ENCODE results near the gene GOLGA7B.
A peak's percentile ranks its signal among the peaks of the same experiment; 100 is the strongest.

GOLGA7B gene

GRCh38 chr10:97865488-97865887, 15.8 kb downstream of the GOLGA7B start:
- no peak overlapping the region for H3K4me3 ChIP-seq (ENCODE audit: control insufficient read depth, low read depth, low read length)
- no peak for DNase-seq (ENCODE audit: low read depth)
- TF ChIP-seq CTCF (conservative IDR thresholded peaks at IDR 0.05; ENCODE audit: control insufficient read depth, insufficient read depth, low read depth, low read length), result no peak

- no peak for DNase-seq (ENCODE audit: low read depth)
- H3K4me3 ChIP-seq (ENCODE audit: control insufficient read depth, low read depth, low read length), result no peak overlapping the region
- TF ChIP-seq CTCF (conservative IDR thresholded peaks at IDR 0.05; ENCODE audit: control insufficient read depth, insufficient read depth, low read depth, low read length), result no peak
Observed at GRCh38 chr10:97866524-97867219, 17.0 kb downstream of the GOLGA7B start.

- TF ChIP-seq CTCF (conservative IDR thresholded peaks at IDR 0.05; ENCODE audit: control insufficient read depth, insufficient read depth, low read depth, low read length), result no peak
- DNase-seq (ENCODE audit: low read depth), result no peak
Observed at GRCh38 chr10:97867220-97867800, 17.7 kb downstream of the GOLGA7B start.

GRCh38 chr10:97868134-97868685, 18.6 kb downstream of the GOLGA7B start:
- no peak for TF ChIP-seq CTCF (conservative IDR thresholded peaks at IDR 0.05; ENCODE audit: control insufficient read depth, insufficient read depth, low read depth, low read length)
- no peak for DNase-seq (ENCODE audit: low read depth)
- H3K4me3 ChIP-seq (ENCODE audit: control insufficient read depth, low read depth, low read length), result no peak overlapping the region

More at GRCh38 chr10:97867220-97867800, 17.7 kb downstream of the GOLGA7B start:
- H3K4me3 ChIP-seq (ENCODE audit: control insufficient read depth, low read depth, low read length), result no peak overlapping the region

GRCh38 chr10:97869091-97870042, 19.7 kb downstream of the GOLGA7B start:
- DNase-seq (ENCODE audit: low read depth), result peak; percentile 67
- no peak overlapping the region for H3K4me3 ChIP-seq (ENCODE audit: control insufficient read depth, low read depth, low read length)
- peak; percentile 64 for TF ChIP-seq CTCF (conservative IDR thresholded peaks at IDR 0.05; ENCODE audit: control insufficient read depth, insufficient read depth, low read depth, low read length)

GRCh38 chr10:97870990-97871389, 21.3 kb downstream of the GOLGA7B start:
- TF ChIP-seq CTCF (conservative IDR thresholded peaks at IDR 0.05; ENCODE audit: control insufficient read depth, insufficient read depth, low read depth, low read length), result no peak
- no peak for DNase-seq (ENCODE audit: low read depth)
- H3K4me3 ChIP-seq (ENCODE audit: control insufficient read depth, low read depth, low read length), result no peak overlapping the region
